K562 treated with DMSO at 1 percent for 24 hours (cell line): Measurements from ENCODE around the gene THBS3. TPM values are rescaled to one million over a fixed set of nuclear protein-coding genes. Genes with fewer than 3 reads are reported as not detected.

Source experiments
- total RNA-seq: library from RNA; unstranded; fragments of 300-600 nt; gene quantifications from 2 replicates; pipeline ENCODE4 v1.2.3, GENCODE V29; 2022; ENCODE audit warnings: low read depth; ENCODE audit not compliant: insufficient read depth

Gene THBS3
- total RNA-seq = 4.2 and 4.4 TPM in 2 replicates

GRCh38 chr1:155207806-155208540, at the start of gene THBS3:
Gene THBS3, minus strand, starts transcription at chr1:155207897. Its CDS starts 21 bp downstream, at chr1:155207876.

GRCh38 chr1:155255243-155256007, 47.7 kb upstream of the THBS3 start, which contains the start of gene ENTREP3:
Gene ENTREP3, minus strand, starts transcription at chr1:155255483. Its CDS starts 606 bp downstream, at chr1:155254877.

GRCh38 chr1:155208541-155209311, 1.0 kb upstream of the THBS3 start, which contains the start of gene MTX1:
Gene MTX1, plus strand, starts transcription at chr1:155208695. Its CDS starts 110 bp downstream, at chr1:155208805.

GRCh38 chr1:155173478-155174323, 34.0 kb downstream of the THBS3 start, which contains the start of gene TRIM46:
Gene TRIM46, plus strand, starts transcription at chr1:155173849. Its CDS starts 118 bp downstream, at chr1:155173967.

DNA sequence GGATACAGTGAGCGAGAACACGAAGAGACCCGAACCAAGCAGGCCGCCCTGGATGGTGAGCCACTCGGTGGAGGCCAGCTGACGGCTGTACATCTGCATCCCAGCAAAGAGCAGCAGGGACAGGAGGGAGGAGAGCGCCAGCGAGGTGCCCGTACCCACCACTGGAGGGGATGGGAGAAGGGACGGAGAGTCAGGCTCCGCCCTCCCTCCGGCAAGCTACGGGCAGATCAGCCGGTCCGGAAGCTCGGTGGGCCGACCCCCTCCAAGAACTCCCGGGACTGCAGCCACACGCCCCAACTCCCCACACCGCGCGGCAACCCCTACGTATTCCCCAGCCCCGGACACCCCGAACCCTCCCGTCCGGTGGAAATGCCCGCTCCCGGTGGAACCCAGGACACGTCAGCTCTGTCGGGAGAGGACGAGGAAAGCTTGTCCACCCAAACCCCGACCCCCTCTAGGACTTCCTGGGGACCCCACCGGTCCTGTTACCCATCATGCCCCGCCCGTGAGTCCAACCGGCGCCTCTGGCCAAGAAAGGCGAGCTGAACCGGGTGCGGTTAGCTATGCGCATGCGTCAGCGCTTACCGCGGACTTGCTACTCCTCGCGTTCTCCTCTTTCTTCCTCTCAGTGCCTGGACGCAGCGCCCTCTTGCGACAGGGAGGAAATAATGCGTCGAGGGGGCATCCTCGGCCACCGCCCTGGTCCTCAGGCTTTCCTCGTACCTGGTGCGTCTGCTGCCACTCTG, 34.8 kb downstream of the THBS3 start, which contains the start of gene KRTCAP2:
Gene KRTCAP2 (minus strand): TSS at position 573 of the 746 bp plus-strand sequence. CDS start 80 bp downstream, at position 493.

Other genes starting within 250 kb of the THBS3 start
- gene PYGO2, start 246.1 kb downstream of the THBS3 start, total RNA-seq = 49.1 and 50.8 TPM in 2 replicates
- 53.7 and 61.2 TPM in 2 replicates for gene SHC1, start 237.2 kb downstream of the THBS3 start, total RNA-seq
- 334 and 346 TPM in 2 replicates for gene CKS1B, start 233.2 kb downstream of the THBS3 start, total RNA-seq
- 45.3 and 54.6 TPM in 2 replicates for gene FLAD1, start 224.6 kb downstream of the THBS3 start, total RNA-seq
- gene LENEP, start 214.3 kb downstream of the THBS3 start, total RNA-seq = not detected in 2 replicates
- 41.9 and 50.3 TPM in 2 replicates for gene ZBTB7B, start 205.1 kb downstream of the THBS3 start, total RNA-seq
- 0.68 and 2.1 TPM in 2 replicates for gene DCST2, start 174.1 kb downstream of the THBS3 start, total RNA-seq
- gene DCST1, start 174.1 kb downstream of the THBS3 start, total RNA-seq = not detected in 2 replicates
- gene ADAM15, start 156.6 kb downstream of the THBS3 start, total RNA-seq = 60.0 and 63.6 TPM in 2 replicates
- 16.7 and 17.6 TPM in 2 replicates for gene EFNA4, start 144.2 kb downstream of the THBS3 start, total RNA-seq
- 5.8 and 5.9 TPM in 2 replicates for gene EFNA3, start 129.1 kb downstream of the THBS3 start, total RNA-seq
- gene EFNA1, start 80.0 kb downstream of the THBS3 start, total RNA-seq = 4.9 and 5.8 TPM in 2 replicates
- 107 and 111 TPM in 2 replicates for gene SLC50A1, start 72.0 kb downstream of the THBS3 start, total RNA-seq
- gene DPM3, start 67.4 kb downstream of the THBS3 start, total RNA-seq = 97.5 and 132 TPM in 2 replicates
- gene KRTCAP2, start 34.6 kb downstream of the THBS3 start, total RNA-seq = 319 and 328 TPM in 2 replicates
- gene TRIM46, start 34.0 kb downstream of the THBS3 start, total RNA-seq = not detected in 2 replicates
- 72.4 and 82.0 TPM in 2 replicates for gene MTX1, start 798 bp upstream of the THBS3 start, total RNA-seq
- gene ENTREP3, start 47.6 kb upstream of the THBS3 start, total RNA-seq = 38.1 and 40.6 TPM in 2 replicates
- 123 and 125 TPM in 2 replicates for gene SCAMP3, start 54.5 kb upstream of the THBS3 start, total RNA-seq
- gene CLK2, start 65.6 kb upstream of the THBS3 start, total RNA-seq = 33.3 and 42.5 TPM in 2 replicates
- 5.9 and 6.2 TPM in 2 replicates for gene HCN3, start 69.6 kb upstream of the THBS3 start, total RNA-seq
- gene PKLR, start 93.5 kb upstream of the THBS3 start, total RNA-seq = 18.6 and 20.2 TPM in 2 replicates
- gene FDPS, start 101.0 kb upstream of the THBS3 start, total RNA-seq = 215 TPM in 2 replicates
- 75.1 and 77.0 TPM in 2 replicates for gene RUSC1, start 113.0 kb upstream of the THBS3 start, total RNA-seq